AG04450 (cell line): ENCODE results near the gene EGLN3. TPM values are rescaled to one million over a fixed set of nuclear protein-coding genes. Genes with fewer than 3 reads are reported as not detected.

Experiments
- CTCF ChIA-PET: fragments of 300-600, 350-600 bp; formaldehyde crosslinking; extraction: SDS; loops from one replicate; lab custom pipeline; 2022; ENCODE audit warnings: antibody characterized with exemption, inconsistent platforms; lab: Charles Lee
- POLR2A ChIA-PET: fragments of 350-600 bp; formaldehyde crosslinking; extraction: SDS; loops from one replicate; lab custom pipeline; 2021; ENCODE audit warnings: antibody characterized with exemption, inconsistent platforms; lab: Yijun Ruan, JAX
- DNase-seq: peaks from one replicate; pipeline ENCODE4 v3.0.0-alpha.2; 2011; ENCODE audit warnings: low read depth, low spot score
- H3K27ac ChIP-seq: one replicate; pipeline ENCODE4 v1.5.1; 2012; ENCODE audit warnings: low read depth, low read length, control low read depth
- H3K27me3 ChIP-seq: one replicate; pipeline ENCODE4 v1.6.0; 2012; ENCODE audit warnings: low read length; ENCODE audit not compliant: control insufficient read depth, insufficient read depth
- H3K4me3 ChIP-seq: 2 replicates; pipeline ENCODE4 v1.5.1; 2011; ENCODE audit warnings: mild to moderate bottlenecking, low read depth, low read length, control low read depth
- H3K9me3 ChIP-seq: 2 replicates; pipeline ENCODE4 v1.5.1; 2012; ENCODE audit warnings: low read length; ENCODE audit not compliant: control insufficient read depth, insufficient read depth
- polyA plus RNA-seq: library from polyadenylated mRNA; depleted of rRNA; stranded (reverse); fragments of >200 nt; gene quantifications from 2 replicates; pipeline ENCODE4 v1.2.3, GENCODE V29; 2011
- TF ChIP-seq, protein P1 (sequence below): IDR thresholded peaks from 2 replicates; pipeline ENCODE4 v1.5.1; 2011; ENCODE audit warnings: low read depth, low read length, control low read depth, inconsistent platforms

EGLN3 gene
- polyA plus RNA-seq, 1 experiment: 0.04 TPM

DNA sequence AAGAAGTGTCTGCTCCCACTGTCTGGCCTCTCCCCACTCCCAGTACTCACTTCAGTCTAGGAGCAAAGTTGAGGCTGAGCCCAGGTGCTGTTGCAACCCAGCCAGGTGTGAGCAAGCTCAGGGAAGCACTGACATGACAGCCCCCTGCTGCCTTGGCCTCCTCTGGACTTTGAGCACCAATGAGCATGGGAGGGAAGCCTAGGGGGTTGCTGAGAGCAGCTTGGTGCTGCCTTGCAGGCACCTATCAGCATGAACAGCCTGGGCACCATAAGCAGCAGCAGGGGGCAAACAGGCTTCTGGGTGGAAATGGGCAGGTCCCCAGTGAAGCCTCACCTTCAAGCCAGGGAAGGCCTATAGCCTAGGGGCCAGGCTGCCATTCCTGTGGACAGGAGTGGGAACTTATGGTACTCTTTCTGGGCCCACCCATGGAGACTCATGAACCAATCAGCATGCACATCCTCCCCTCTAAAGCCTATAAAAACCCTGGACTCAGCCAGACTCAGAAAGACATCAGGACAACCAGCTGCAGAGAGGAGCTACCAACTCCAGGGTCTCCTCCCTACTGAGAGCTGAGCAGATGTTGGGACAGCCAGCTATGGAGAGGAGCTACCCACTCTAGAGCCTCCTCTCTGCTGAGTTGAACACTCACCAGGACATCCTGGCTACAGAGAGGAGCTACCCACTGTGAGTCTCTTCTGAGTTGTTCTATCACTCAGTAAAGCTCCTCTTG is 49.3 kb downstream of the EGLN3 start:
- no peak for DNase-seq
- CTCF ChIA-PET: no interaction called here
- H3K27me3 ChIP-seq: no peaks in the 10 kb centered on the region
- H3K4me3 ChIP-seq: no peak overlapping the region
- H3K27ac ChIP-seq: no peak overlapping the region
- no peaks in the 10 kb centered on the region; the same call in 1 of the 2 replicates for H3K9me3 ChIP-seq
- TF ChIP-seq, protein P1, sequence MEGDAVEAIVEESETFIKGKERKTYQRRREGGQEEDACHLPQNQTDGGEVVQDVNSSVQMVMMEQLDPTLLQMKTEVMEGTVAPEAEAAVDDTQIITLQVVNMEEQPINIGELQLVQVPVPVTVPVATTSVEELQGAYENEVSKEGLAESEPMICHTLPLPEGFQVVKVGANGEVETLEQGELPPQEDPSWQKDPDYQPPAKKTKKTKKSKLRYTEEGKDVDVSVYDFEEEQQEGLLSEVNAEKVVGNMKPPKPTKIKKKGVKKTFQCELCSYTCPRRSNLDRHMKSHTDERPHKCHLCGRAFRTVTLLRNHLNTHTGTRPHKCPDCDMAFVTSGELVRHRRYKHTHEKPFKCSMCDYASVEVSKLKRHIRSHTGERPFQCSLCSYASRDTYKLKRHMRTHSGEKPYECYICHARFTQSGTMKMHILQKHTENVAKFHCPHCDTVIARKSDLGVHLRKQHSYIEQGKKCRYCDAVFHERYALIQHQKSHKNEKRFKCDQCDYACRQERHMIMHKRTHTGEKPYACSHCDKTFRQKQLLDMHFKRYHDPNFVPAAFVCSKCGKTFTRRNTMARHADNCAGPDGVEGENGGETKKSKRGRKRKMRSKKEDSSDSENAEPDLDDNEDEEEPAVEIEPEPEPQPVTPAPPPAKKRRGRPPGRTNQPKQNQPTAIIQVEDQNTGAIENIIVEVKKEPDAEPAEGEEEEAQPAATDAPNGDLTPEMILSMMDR: no peak
- POLR2A ChIA-PET: no interaction called here

DNA sequence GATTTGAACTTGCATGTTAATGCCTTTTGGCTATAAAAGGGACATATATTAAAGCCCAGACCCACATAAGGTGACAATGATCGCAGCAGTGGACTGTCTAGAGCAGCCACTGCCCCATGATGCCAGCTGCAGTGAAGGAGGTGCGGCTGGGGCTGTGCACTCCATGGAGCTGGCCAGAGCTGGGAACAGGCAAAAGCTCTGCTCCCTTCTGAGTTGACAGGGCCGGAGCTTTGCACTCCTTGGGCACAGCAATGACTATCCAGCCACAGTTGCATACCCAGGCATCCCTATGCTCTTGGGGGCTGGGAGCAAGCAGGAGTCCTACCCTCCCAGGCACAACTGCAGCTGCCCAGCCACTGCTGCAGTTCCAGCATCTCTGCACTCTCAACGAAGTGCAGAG is 50.2 kb downstream of the EGLN3 start:
- Histone ChIP-seq H3K4me3 (no peak overlapping the region), H3K27me3 (no peaks in the 10 kb centered on the region), H3K27ac (no peak overlapping the region), H3K9me3 (no peaks in the 10 kb centered on the region; the same call in 1 of the 2 replicates)
- POLR2A ChIA-PET: no interaction called here
- TF ChIP-seq, protein P1: no peak
- no peak for DNase-seq
- CTCF ChIA-PET: no interaction called here

DNA sequence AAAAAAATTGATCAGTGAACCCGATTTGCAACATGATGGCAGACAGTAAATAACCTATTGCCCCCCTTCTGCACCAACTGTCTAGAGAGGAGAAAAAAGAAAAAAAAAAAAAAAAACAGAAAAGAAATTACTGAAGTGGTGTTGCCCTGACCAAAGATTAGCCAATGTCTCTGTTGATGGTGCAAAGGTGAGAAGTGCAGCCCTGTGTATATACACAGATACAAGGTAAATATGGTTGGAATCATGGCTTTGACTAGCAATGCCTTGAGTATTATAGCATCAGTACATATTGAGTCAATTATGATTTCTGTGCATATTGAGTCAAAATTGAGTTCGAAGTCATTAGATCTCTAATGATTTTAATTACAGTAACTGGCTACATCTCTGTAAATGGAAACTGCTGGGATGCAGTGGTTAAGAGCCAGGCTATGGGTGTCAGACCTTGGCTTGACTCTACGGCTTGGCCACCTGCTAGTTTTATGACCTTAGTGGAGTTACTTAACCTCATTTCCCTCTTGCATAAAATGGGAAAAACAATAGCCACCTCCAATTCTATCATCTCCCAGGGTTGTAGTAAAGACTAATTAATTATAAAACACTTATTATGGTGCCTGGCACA is 51.0 kb downstream of the EGLN3 start:
- Histone ChIP-seq H3K4me3 (no peak overlapping the region), H3K9me3 (no peaks in the 10 kb centered on the region; the same call in 1 of the 2 replicates), H3K27me3 (no peaks in the 10 kb centered on the region), H3K27ac (no peak overlapping the region)
- DNase-seq: no peak
- CTCF ChIA-PET: interaction anchor here (1.2 kb wide), 1 partner anchor 199 kb away, joined by 3 read pairs; no protein-coding TSS in a partner anchor
- TF ChIP-seq, protein P1: no peak
- POLR2A ChIA-PET: no interaction called here

DNA sequence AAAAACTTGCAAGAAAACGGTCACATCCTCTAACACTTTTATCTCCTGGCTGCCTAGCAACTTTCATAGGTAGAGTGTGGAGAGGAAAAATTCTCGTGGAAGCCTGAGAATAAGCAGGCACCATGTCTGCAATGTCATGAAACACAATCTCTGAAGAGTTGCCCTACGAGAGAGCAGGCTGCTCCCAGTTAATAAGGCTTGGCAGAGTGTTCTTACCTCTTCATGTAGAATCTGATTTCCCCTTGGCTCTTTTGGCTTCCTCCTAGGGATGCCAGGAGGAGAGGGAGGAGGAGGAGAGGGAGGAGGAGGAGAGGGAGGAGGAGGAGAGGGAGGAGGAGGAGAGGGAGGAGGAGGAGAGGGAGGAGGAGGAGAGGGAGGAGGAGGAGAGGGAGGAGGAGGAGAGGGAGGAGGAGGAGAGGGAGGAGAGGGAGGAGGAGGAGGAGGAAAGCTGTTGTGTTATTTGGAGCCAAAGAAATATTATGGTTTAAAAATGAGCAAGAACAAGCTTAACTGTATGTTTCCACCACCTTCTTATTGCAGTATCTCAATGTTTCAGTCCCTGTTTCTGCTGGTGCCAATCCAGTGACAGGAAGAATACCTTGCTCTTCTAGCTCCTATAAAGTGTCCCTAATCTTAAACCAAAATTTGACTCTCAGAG is 52.9 kb downstream of the EGLN3 start:
- ChIA-PET CTCF (no interaction called here), POLR2A (no interaction called here)
- Histone ChIP-seq H3K4me3 (no peak overlapping the region), H3K27me3 (no peaks in the 10 kb centered on the region), H3K27ac (no peak overlapping the region), H3K9me3 (no peaks in the 10 kb centered on the region; the same call in 1 of the 2 replicates)
- no peak for DNase-seq
- TF ChIP-seq, protein P1: no peak

DNA sequence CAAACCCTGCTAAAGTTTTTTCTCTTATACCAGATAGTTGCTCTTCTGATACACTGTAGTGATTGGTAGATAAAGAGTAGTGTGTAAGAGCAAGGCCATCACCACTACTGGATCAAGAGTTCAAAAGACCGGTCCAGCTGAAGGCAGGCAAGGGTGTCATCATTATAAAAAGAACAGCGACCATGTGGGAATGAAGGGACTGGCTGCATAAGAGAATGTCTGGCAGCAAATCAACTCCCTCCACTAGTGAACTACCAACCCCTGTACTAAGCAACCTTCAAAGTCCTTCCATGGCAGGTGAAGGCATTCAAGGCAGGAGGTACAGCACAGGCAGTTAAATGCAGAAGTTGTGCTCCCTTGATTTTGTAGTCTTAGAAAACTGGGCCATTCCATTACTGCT is 53.5 kb downstream of the EGLN3 start:
- ChIA-PET CTCF (no interaction called here), POLR2A (no interaction called here)
- DNase-seq: no peak
- Histone ChIP-seq H3K27me3 (no peaks in the 10 kb centered on the region), H3K27ac (no peak overlapping the region), H3K4me3 (no peak overlapping the region), H3K9me3 (no peaks in the 10 kb centered on the region; the same call in 1 of the 2 replicates)
- TF ChIP-seq, protein P1: no peak
